OCI-LY3 (cell line): ENCODE results near the gene PUM1.

Experiments used
- H2AFZ ChIP-seq: fragments of 200-600, 300-600 bp; shearing (Covaris generic); 2 replicates; pipeline ENCODE4 v1.6.0; 2014; ENCODE audit warnings: antibody characterized with exemption, low read depth, low read length
- H3K27ac ChIP-seq: fragments of 200-600, 300-600 bp; sonication (generic); 2 replicates; pipeline ENCODE4 v1.5.1; 2014; ENCODE audit warnings: mild to moderate bottlenecking, low read length, moderate library complexity, mixed read lengths
- H3K27me3 ChIP-seq: fragments of 200-600, 300-600 bp; sonication (generic); 2 replicates; pipeline ENCODE4 v1.6.1; 2014; ENCODE audit warnings: low read depth, low read length, mixed read lengths
- H3K36me3 ChIP-seq: fragments of 200-600, 300-600 bp; sonication (generic); replicated peaks from 2 replicates; pipeline ENCODE3; 2014; ENCODE audit warnings: low read depth, low read length, mixed read lengths
- H3K4me1 ChIP-seq: fragments of 300-600, 200-600 bp; sonication (generic); 2 replicates; pipeline ENCODE4 v1.6.1; 2014; ENCODE audit warnings: low read length, mixed read lengths
- H3K4me2 ChIP-seq: fragments of 200-600, 300-600 bp; sonication (generic); 2 replicates; pipeline ENCODE4 v1.6.1; 2014; ENCODE audit warnings: low read length, mixed read lengths
- H3K4me3 ChIP-seq: fragments of 300-600, 200-600 bp; sonication (generic); 2 replicates; pipeline ENCODE4 v1.5.1; 2014; ENCODE audit warnings: antibody characterized with exemption, mild to moderate bottlenecking, low read length, moderate library complexity
- H3K79me2 ChIP-seq: fragments of 300-600, 200-600 bp; shearing (Covaris generic); 2 replicates; pipeline ENCODE4 v1.6.1; 2014; ENCODE audit warnings: mild to moderate bottlenecking, low read length, mixed read lengths
- H3K9ac ChIP-seq: fragments of 300-600, 200-600 bp; shearing (Covaris generic); 2 replicates; pipeline ENCODE4 v1.6.0; 2014; ENCODE audit warnings: mild to moderate bottlenecking, low read length, moderate library complexity
- H3K9me3 ChIP-seq: fragments of 200-600, 300-600 bp; shearing (Covaris generic); 2 replicates; pipeline ENCODE4 v1.6.1; 2014; ENCODE audit warnings: low read length, mixed read lengths; ENCODE audit not compliant: insufficient read depth
- H4K20me1 ChIP-seq: fragments of 200-600, 300-600 bp; sonication (generic); 2 replicates; pipeline ENCODE4 v1.6.1; 2016; ENCODE audit warnings: low read length, mixed read lengths; ENCODE audit not compliant: insufficient read depth
- CTCF ChIP-seq: fragments of 200-600, 300-600 bp; sonication (generic); IDR thresholded peaks from 2 replicates; pipeline ENCODE4 v1.5.1; 2014; ENCODE audit warnings: antibody characterized with exemption, low read length, low read depth
- EZH2phosphoT487 ChIP-seq: fragments of 200-600 bp; shearing (Covaris generic); IDR thresholded peaks from 2 replicates; pipeline ENCODE4 v1.6.1; 2018; ENCODE audit warnings: antibody characterized with exemption, mixed run types, low read depth

PUM1 gene

GRCh38 chr1:30948278-30948677 is 117.2 kb downstream of the PUM1 start:
- Histone ChIP-seq H3K27ac (no peak overlapping the region), H3K9ac (no peak overlapping the region), H2AFZ (no peak overlapping the region), H3K36me3 (peaks cover 51% of the 10 kb centered on the region), H3K4me2 (no peak overlapping the region), H3K27me3 (no peaks in the 10 kb centered on the region), H4K20me1 (peaks cover 12% of the 10 kb centered on the region), H3K4me1 (peaks cover 16% of the 10 kb centered on the region), H3K79me2 (peaks cover 14% of the 10 kb centered on the region), H3K4me3 (no peak overlapping the region), H3K9me3 (no peaks in the 10 kb centered on the region)
- no peak for TF ChIP-seq CTCF
- TF ChIP-seq EZH2phosphoT487 = no peak

GRCh38 chr1:30947212-30947611 is 118.3 kb downstream of the PUM1 start:
- no peak overlapping the region for H3K27ac ChIP-seq
- H3K36me3 ChIP-seq = peaks cover 46% of the 10 kb centered on the region
- H3K4me3 ChIP-seq = no peak overlapping the region
- H3K27me3 ChIP-seq = no peaks in the 10 kb centered on the region
- peaks cover 16% of the 10 kb centered on the region for H3K4me1 ChIP-seq
- peaks cover 15% of the 10 kb centered on the region for H4K20me1 ChIP-seq
- no peak overlapping the region for H2AFZ ChIP-seq
- TF ChIP-seq CTCF (no peak), EZH2phosphoT487 (no peak)
- no peak overlapping the region for H3K9ac ChIP-seq
- peaks cover 11% of the 10 kb centered on the region for H3K79me2 ChIP-seq
- H3K9me3 ChIP-seq = no peaks in the 10 kb centered on the region
- H3K4me2 ChIP-seq = no peak overlapping the region

- TF ChIP-seq EZH2phosphoT487 = no peak
- no peak for TF ChIP-seq CTCF
- no peak overlapping the region for H3K27ac ChIP-seq
- no peak overlapping the region for H3K4me2 ChIP-seq
- no peak overlapping the region for H3K9ac ChIP-seq
- peaks cover 6% of the 10 kb centered on the region for H3K79me2 ChIP-seq
- H3K9me3 ChIP-seq = no peaks in the 10 kb centered on the region
- H4K20me1 ChIP-seq = peaks cover 3% of the 10 kb centered on the region; the same call in 1 of the 2 replicates
- H3K36me3 ChIP-seq = peaks cover 41% of the 10 kb centered on the region
- H2AFZ ChIP-seq = no peak overlapping the region
- no peaks in the 10 kb centered on the region for H3K27me3 ChIP-seq
- no peak overlapping the region for H3K4me3 ChIP-seq
- no peaks in the 10 kb centered on the region for H3K4me1 ChIP-seq
These were observed 123.1 kb downstream of the PUM1 start for GRCh38 chr1:30942326-30942963.

- Histone ChIP-seq H3K9ac (no peak overlapping the region), H4K20me1 (peaks cover 3% of the 10 kb centered on the region; the same call in 1 of the 2 replicates), H3K4me3 (no peak overlapping the region), H3K79me2 (no peaks in the 10 kb centered on the region), H3K27me3 (no peaks in the 10 kb centered on the region), H2AFZ (no peak overlapping the region), H3K36me3 (peaks cover 41% of the 10 kb centered on the region), H3K9me3 (no peaks in the 10 kb centered on the region), H3K27ac (no peak overlapping the region), H3K4me1 (peaks cover 11% of the 10 kb centered on the region), H3K4me2 (no peak overlapping the region)
- TF ChIP-seq CTCF (no peak), EZH2phosphoT487 (no peak)
These were observed 125.0 kb downstream of the PUM1 start for GRCh38 chr1:30940541-30940940.
